ENCODE measurements around the gene EPX.

DNA sequence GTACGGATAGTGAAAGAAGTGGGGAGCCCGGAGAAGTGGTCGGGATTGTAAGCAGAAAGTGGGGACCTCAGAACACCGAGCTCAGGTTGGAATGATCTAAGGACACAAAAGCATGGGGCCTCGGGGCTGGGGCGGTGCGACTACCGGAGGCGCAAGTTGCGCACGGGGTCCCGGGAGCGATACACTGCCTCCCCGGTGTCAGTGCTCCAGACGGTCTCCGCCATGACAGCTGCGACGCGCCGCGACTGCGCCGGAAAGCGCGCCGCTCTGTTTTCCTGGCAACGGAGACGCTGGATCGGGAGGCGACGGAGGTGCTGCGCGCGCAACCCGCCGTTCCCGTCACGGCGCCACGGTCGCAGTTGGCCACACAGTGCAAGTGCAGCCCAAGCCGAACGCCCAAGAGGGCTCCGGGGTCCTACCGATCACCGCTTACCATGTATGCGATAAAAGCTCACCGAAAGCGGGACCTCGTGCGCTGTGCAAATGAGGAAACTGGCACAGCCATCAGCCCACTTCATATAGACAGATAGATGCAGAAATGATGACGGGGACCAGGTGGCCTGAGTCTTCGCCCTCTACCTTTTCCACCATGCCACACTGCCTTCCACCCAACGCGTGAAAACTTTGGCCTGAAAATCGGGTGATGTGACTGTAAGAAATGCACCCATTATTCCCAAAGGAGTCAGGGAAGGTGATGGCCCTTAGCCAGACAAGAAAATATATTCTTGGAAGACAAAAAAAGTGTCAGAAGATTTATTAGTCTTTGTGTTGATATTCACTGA lies 26.7 kb downstream of the EPX start, which contains the start of gene MKS1:
- TF ChIP-seq, protein P1, sequence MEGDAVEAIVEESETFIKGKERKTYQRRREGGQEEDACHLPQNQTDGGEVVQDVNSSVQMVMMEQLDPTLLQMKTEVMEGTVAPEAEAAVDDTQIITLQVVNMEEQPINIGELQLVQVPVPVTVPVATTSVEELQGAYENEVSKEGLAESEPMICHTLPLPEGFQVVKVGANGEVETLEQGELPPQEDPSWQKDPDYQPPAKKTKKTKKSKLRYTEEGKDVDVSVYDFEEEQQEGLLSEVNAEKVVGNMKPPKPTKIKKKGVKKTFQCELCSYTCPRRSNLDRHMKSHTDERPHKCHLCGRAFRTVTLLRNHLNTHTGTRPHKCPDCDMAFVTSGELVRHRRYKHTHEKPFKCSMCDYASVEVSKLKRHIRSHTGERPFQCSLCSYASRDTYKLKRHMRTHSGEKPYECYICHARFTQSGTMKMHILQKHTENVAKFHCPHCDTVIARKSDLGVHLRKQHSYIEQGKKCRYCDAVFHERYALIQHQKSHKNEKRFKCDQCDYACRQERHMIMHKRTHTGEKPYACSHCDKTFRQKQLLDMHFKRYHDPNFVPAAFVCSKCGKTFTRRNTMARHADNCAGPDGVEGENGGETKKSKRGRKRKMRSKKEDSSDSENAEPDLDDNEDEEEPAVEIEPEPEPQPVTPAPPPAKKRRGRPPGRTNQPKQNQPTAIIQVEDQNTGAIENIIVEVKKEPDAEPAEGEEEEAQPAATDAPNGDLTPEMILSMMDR (IDR thresholded peaks at IDR 0.05) = peak; percentile 24 to 89 (median 77)
- peak; percentile 33 to 82 for TF ChIP-seq POLR2A (IDR thresholded peaks at IDR 0.05)
